Activated T-cell treated with anti-CD3 and anti-CD28 coated beads for 1 hour (primary cell): ENCODE measurements around the gene DPEP1.
A peak's percentile ranks its signal among the peaks of the same experiment; 100 is the strongest.
"Not testable (repeated sequence)": the region's sequence is repeated elsewhere in the genome, so short reads cannot be mapped to it uniquely, and the experiment has no call there.

Experiments used
- DNase-seq: peaks from one replicate; pipeline ENCODE4 v3.0.0-alpha.2; 2020; ENCODE audit warnings: low read depth

DPEP1 gene

GRCh38 chr16:89577055-89577759 lies 36.2 kb upstream of the DPEP1 start:
- DNase-seq: no peak

- DNase-seq: no peak
These were observed 34.1 kb upstream of the DPEP1 start for GRCh38 chr16:89579351-89579750.

- DNase-seq: no peak
These were observed 32.3 kb upstream of the DPEP1 start for GRCh38 chr16:89581045-89581695.

- DNase-seq: no peak
These were observed 31.4 kb upstream of the DPEP1 start for GRCh38 chr16:89581861-89582563.

- no peak for DNase-seq
These were observed 30.7 kb upstream of the DPEP1 start for GRCh38 chr16:89582614-89583196.

GRCh38 chr16:89583197-89583894 lies 30.1 kb upstream of the DPEP1 start:
- DNase-seq: no peak

- DNase-seq: no peak
These were observed 29.4 kb upstream of the DPEP1 start for GRCh38 chr16:89583895-89584644.

GRCh38 chr16:89584768-89585549 lies 28.5 kb upstream of the DPEP1 start:
- DNase-seq: no peak

GRCh38 chr16:89586218-89586617 lies 27.2 kb upstream of the DPEP1 start:
- DNase-seq: no peak

- DNase-seq: no peak
These were observed 26.6 kb upstream of the DPEP1 start for GRCh38 chr16:89586853-89587252.

GRCh38 chr16:89587676-89588075 lies 25.8 kb upstream of the DPEP1 start:
- DNase-seq: not testable (repeated sequence)

- no peak for DNase-seq
These were observed 24.9 kb upstream of the DPEP1 start for GRCh38 chr16:89588413-89589109.

GRCh38 chr16:89589241-89589926 lies 24.1 kb upstream of the DPEP1 start:
- no peak for DNase-seq

- DNase-seq: peak; percentile 35
These were observed 19.6 kb upstream of the DPEP1 start for GRCh38 chr16:89593841-89594240.

GRCh38 chr16:89595330-89596060 lies 17.9 kb upstream of the DPEP1 start:
- DNase-seq: no peak

GRCh38 chr16:89596061-89596689 lies 17.3 kb upstream of the DPEP1 start:
- no peak for DNase-seq

- DNase-seq: no peak
These were observed 16.3 kb upstream of the DPEP1 start for GRCh38 chr16:89596957-89597649.

GRCh38 chr16:89598199-89598598 lies 15.2 kb upstream of the DPEP1 start:
- DNase-seq: no peak
